HG03060 (cell line): ENCODE results near the gene EVI2A.

Experiments
- ATAC-seq: cut with Tn5 transposase; IDR thresholded peaks from one replicate; pipeline ENCODE4 v1.9.1; 2021; ENCODE audit warnings: low read depth, moderate number of reproducible peaks; ENCODE audit not compliant: unreplicated experiment

EVI2A gene

GRCh38 chr17:31279401-31279800 is 42.0 kb downstream of the EVI2A start:
- no peak for ATAC-seq

DNA sequence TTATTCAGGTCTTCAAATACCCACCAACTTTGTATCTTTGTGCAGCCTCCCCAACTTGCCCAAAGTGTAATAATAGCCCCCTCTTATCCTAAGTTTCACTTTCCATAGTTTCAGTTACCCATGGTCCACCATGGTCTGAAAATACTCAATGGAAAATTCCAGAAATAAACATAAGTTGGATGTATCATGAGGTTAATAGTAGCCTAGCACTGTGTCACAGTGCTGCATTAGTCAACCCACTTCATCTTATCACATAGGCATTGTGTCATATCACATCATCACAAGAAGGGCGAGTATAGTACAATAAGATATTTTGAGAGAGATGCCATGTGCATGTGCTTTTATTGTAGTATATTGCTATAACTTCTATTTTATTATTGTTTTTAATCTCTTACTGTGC is 46.3 kb downstream of the EVI2A start:
- no peak for ATAC-seq

GRCh38 chr17:31274252-31274651 is 47.2 kb downstream of the EVI2A start:
- ATAC-seq: no peak

GRCh38 chr17:31273516-31273915 is 47.9 kb downstream of the EVI2A start:
- ATAC-seq: no peak

- no peak for ATAC-seq
Observed at GRCh38 chr17:31272803-31273202, 48.6 kb downstream of the EVI2A start.

GRCh38 chr17:31272236-31272635 is 49.2 kb downstream of the EVI2A start:
- ATAC-seq: no peak

- no peak for ATAC-seq
Observed at GRCh38 chr17:31269578-31269983, 51.8 kb downstream of the EVI2A start.

DNA sequence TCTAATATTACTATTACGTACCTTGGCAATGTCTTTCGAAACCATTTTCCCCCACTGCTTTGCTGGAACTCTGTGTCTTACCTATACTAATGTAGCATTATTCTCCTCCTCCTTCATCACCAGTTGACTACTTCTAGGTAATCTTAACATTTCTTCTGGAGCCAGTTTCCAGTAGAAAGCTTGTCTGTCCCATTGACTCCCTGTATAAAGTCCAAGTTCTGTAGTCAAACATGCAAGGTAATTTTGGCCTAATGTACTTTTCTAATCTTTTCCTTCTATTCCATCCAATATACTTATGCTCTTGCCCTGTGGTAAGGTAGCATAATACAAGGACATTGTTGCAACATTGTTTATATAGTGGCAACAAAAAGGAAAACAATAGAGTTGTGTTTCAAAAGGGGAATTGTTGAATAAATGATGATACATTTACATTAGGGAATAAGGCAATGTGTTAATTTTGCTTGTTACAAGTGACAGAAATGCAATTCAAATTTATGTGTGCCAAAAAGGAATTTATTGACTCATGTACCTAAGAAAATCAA is 52.3 kb downstream of the EVI2A start:
- no peak for ATAC-seq
